Right lobe of liver (tissue), 6 donors: ENCODE results near the gene ASB18. TPM values are rescaled to one million over a fixed set of nuclear protein-coding genes. Genes with fewer than 3 reads are reported as not detected.

Experiments used
- ATAC-seq, 4 donors: fragments of 200-7000 bp; cut with Tn5 transposase; one replicate each; pipeline ENCODE4 v1.9.1; 2020; ENCODE audit warnings: mild to moderate bottlenecking in 4 of 4, moderate library complexity in 4 of 4
- DNase-seq, 3 donors: peaks; one replicate each; pipeline ENCODE4 v3.0.0-alpha.2; 2020
- H3K27ac ChIP-seq, 3 donors: fragments of 200-600 bp; one replicate each; pipeline ENCODE4 v1.8.0; 2022
- H3K27me3 ChIP-seq, 2 donors: fragments of 200-600 bp; one replicate each; pipeline ENCODE4 v1.8.0; 2022
- H3K36me3 ChIP-seq, 4 donors: fragments of 200-600 bp; sonication (generic) in 1 of 4; one replicate each; pipeline versions ENCODE4 v1.5.1 to v1.8.0; 2017 to 2022; ENCODE audit warnings: control low read depth in 1 of 4
- H3K4me1 ChIP-seq, 4 donors: fragments of 200-600 bp; sonication (generic) in 1 of 4; one replicate each; pipeline versions ENCODE4 v1.5.1 to v1.8.0; 2017 to 2022; ENCODE audit warnings: control low read depth in 1 of 4
- H3K4me3 ChIP-seq, 3 donors: fragments of 200-600 bp; one replicate each; pipeline ENCODE4 v1.8.0; 2022
- H3K9me3 ChIP-seq, 4 donors: fragments of 200-600 bp; sonication (generic) in 1 of 4; one replicate each; pipeline versions ENCODE4 v1.5.1 to v1.8.0; 2017 to 2022; ENCODE audit warnings: control low read depth in 1 of 4
- CTCF ChIP-seq, 4 donors: fragments of 200-600 bp in 3 of 4; fragments of 450-650 bp in 1 of 4; IDR thresholded peaks; one replicate each; pipeline versions ENCODE4 v1.5.1 to v1.8.0; 2016 to 2022; ENCODE audit warnings: antibody characterized with exemption in 4 of 4, mild to moderate bottlenecking in 2 of 4
- POLR2A ChIP-seq: fragments of 450-650 bp; IDR thresholded peaks from one replicate; pipeline ENCODE4 v1.6.1; 2017; ENCODE audit warnings: antibody characterized with exemption, mild to moderate bottlenecking
- WGBS: methylation state at CpG from one replicate; pipeline ENCODE4 v1.1.6; 2018; ENCODE audit warnings: low coverage, low lambda C conversion rate; ENCODE audit not compliant: insufficient coverage; ENCODE audit errors: missing lambda C conversion rate; 5-methylcytosine and 5-hydroxymethylcytosine counted together
- intact Hi-C, 2 donors: fragments of 100-400 bp; cut with DNase I; formaldehyde crosslinking; loops; one replicate each; pipeline versions ENCODE4 v1.11.2 to v1.14.1; 2022
- small RNA-seq, 2 experiments: library from RNA; depleted of rRNA; stranded (forward); fragments of <200 nt; gene quantifications; one replicate each; pipeline ENCODE3, GENCODE V24; 2016
- total RNA-seq, 6 experiments: library from RNA; depleted of rRNA in 2 of 6; stranded (reverse); fragments of >200 nt in 2 of 6; fragmentation: NEBNext Ultra II Directional in 3 of 6; extraction: Animal tissue kit (Norgen Biotek cat#: 25700) in 3 of 6; gene quantifications; one replicate each; pipeline versions ENCODE4 v1.1.0 to v1.2.4, GENCODE V29; 2016 to 2023
- donor health status: DM: no; HTN: yes; CAD: no.
- donor health status: DM: no; HTN: no; CAD: no.
- donor health status: DM: no; HTN: no; CAD: no.
- donor health status: DM: no; HTN: yes; CAD: no.
- donor health status: DM: no; HTN: yes; CAD: no.

The ASB18 gene
- total RNA-seq, 6 experiments from 2014 or later = not detected

- TF ChIP-seq CTCF (IDR thresholded peaks at IDR 0.05) (no peak), POLR2A (no peak)
- no peak overlapping the region for H3K4me3 ChIP-seq
- no CpG with 5 or more reads among the region's 16 CpGs for whole genome bisulfite sequencing
- no peaks in the 10 kb centered on the region for H3K36me3 ChIP-seq
- peaks cover 0 to 5% (median 0%) of the 10 kb centered on the region in 4 donors for H3K9me3 ChIP-seq
- H3K4me1 ChIP-seq = no peaks in the 10 kb centered on the region
- no peaks in the 10 kb centered on the region for H3K27me3 ChIP-seq
- no peak for DNase-seq
- no peak overlapping the region for H3K27ac ChIP-seq
- intact Hi-C loops = no loop called here
- no peak for ATAC-seq
Measured at GRCh38 chr2:236156095-236156859, 107.9 kb downstream of the ASB18 start.

DNA sequence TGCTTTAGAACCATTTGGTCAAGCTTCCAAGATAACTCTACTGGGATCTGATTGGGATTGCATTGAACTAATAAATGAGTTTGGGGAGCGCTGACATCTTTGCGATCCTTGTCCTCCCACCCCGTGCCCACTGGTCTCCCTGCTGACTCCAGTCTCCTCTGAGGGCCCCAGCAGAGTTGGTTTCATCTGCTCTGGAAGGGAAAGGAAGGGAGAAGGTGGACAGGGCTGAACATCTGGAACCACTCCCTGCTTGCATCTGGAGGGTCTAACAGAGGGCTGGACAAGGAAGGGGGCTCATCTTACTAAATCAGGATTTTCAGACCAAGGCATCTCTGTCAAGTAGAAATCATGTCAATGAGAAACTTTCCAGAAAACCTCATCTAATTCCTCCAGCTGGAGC, 108.8 kb downstream of the ASB18 start:
- Histone ChIP-seq H3K4me1 (no peaks in the 10 kb centered on the region), H3K27ac (no peak overlapping the region), H3K9me3 (peaks cover 0 to 5% (median 0%) of the 10 kb centered on the region in 4 donors), H3K27me3 (no peaks in the 10 kb centered on the region), H3K36me3 (no peaks in the 10 kb centered on the region), H3K4me3 (no peak overlapping the region)
- TF ChIP-seq CTCF (IDR thresholded peaks at IDR 0.05) (no peak), POLR2A (no peak)
- no peak for ATAC-seq
- 64% methylated on average over 3 of the region's 3 CpGs for WGBS
- no peak for DNase-seq
- intact Hi-C loops = no loop called here

- DNase-seq (no peak), ATAC-seq (no peak)
- Histone ChIP-seq H3K4me1 (no peaks in the 10 kb centered on the region), H3K36me3 (no peaks in the 10 kb centered on the region), H3K27ac (no peak overlapping the region), H3K9me3 (no peaks in the 10 kb centered on the region), H3K4me3 (no peak overlapping the region), H3K27me3 (no peaks in the 10 kb centered on the region)
- intact Hi-C loops = no loop called here
- 81% methylated on average over 6 of the region's 7 CpGs for WGBS
- TF ChIP-seq CTCF (IDR thresholded peaks at IDR 0.05) = no peak
- TF ChIP-seq POLR2A = no peak
Measured at GRCh38 chr2:236146436-236146835, 117.8 kb downstream of the ASB18 start.

- WGBS = 80% methylated on average over 7 of the region's 10 CpGs
- no peaks in the 10 kb centered on the region for H3K9me3 ChIP-seq
- no peak overlapping the region for H3K4me3 ChIP-seq
- no peak for TF ChIP-seq POLR2A
- TF ChIP-seq CTCF (IDR thresholded peaks at IDR 0.05) = no peak
- no peaks in the 10 kb centered on the region for H3K36me3 ChIP-seq
- no peak for ATAC-seq
- no peak for DNase-seq
- no peaks in the 10 kb centered on the region for H3K27me3 ChIP-seq
- intact Hi-C loops = no loop called here
- H3K27ac ChIP-seq = no peak overlapping the region
- H3K4me1 ChIP-seq = no peaks in the 10 kb centered on the region
Measured at GRCh38 chr2:236143811-236144210, 120.4 kb downstream of the ASB18 start.

Small RNA genes within 50 kb of the gene (small RNA-seq; reads per million reads assigned to genes)
- 0 reads per million in 2 experiments for gene RF00019
- gene RNU1-31P = 0 reads per million in 2 experiments

Other genes with a start within 250 kb of the ASB18 start
- not detected for gene GBX2, start 96.0 kb downstream of the ASB18 start, total RNA-seq